CD4-positive, alpha-beta T cell treated with Interleukin-12 subunit alpha and Interleukin-12 subunit beta, for 1 hour (primary cell): ENCODE results near the gene CBX6.
A peak's percentile ranks its signal among the peaks of the same experiment; 100 is the strongest.
"Not testable (repeated sequence)": the region's sequence is repeated elsewhere in the genome, so short reads cannot be mapped to it uniquely, and the experiment has no call there.

Experiments used
- DNase-seq: peaks from one replicate; pipeline ENCODE4 v3.0.0-alpha.2; 2020

Gene CBX6

GRCh38 chr22:38872172-38872830 is at the start of gene CBX6:
TSS of gene CBX6 (minus strand) at chr22:38872216. CDS start at chr22:38872190, 26 bp downstream.
- peak; percentile 96 for DNase-seq

GRCh38 chr22:38921806-38922205 is 49.8 kb upstream of the CBX6 start:
- no peak for DNase-seq

DNA sequence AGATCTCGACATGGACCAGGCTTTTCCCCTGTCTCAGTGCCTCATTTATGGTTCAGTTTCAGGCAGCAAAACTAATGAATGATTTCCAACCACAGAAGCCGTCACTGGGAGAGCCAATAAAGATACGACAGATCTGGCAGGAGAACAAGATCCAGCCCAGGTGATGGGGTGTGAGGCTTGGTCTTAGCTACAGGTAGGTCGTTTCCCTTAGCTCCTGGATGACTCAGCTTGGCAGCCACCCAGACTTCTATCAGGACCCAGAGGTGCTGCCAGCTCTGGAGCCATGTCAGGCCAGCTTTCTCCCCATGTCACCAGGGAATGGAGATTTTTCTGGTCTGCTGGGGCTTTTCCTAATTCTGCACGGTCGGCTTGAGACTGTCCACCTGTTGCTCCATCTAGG is 49.1 kb upstream of the CBX6 start:
- no peak for DNase-seq

DNA sequence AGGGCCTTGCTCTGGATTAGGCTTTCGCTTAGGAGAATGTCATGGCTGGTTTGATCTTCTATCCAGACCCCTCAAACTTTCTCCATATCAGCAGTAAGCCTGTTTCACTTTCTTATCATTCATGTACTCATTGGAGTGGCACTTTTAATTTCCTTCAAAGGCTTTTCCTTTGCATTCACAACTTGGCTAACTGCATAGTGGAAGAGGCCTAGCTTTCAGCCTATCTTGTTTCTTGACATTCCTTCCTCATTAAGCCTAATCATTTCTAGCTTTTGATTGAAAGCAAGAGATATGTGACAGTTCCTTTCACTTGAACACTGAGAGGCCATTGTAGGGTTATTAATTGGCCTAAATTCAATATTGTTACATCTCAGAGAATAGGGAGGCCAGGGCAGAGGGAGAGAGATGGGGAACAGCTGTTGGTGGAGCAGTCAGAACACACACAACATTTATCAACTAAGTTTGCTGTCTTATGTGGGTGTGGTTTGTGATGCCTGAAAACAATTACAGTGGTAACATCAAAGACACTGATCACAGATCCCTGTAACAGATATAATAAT is 47.7 kb upstream of the CBX6 start:
- no peak for DNase-seq

- no peak for DNase-seq
These were observed 39.4 kb upstream of the CBX6 start for GRCh38 chr22:38911434-38911833.

- DNase-seq, result no peak
These were observed 35.8 kb upstream of the CBX6 start for GRCh38 chr22:38907767-38908166.

- DNase-seq, result no peak
These were observed 34.0 kb upstream of the CBX6 start for GRCh38 chr22:38906052-38906451.

DNA sequence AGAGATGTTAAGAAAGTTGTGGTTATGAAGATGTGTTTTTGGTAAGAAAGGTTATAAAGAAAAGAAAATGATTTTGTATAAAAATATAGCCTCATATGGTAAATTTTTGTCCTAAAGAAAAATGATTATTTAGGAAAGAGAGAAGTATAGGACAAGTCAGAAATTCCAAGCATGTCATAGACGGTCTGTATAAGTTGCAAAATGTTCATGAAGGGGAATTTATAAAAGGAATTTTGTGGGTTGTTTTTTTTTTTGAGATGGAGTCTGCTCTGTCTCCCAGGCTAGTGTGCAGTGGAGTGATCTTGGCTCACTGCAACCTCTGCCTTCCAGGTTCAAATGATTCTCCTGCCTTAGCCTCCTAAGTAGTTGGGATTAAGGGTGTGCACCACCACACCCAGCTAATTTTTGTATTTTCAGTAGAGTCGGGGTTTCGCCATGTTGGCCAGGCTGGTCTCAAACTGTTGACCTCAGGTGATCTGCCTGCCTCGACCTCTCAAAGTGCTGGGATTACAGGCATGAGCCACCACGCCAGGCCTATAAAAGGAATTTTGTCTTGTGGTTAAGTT is 32.1 kb upstream of the CBX6 start:
- DNase-seq, result not testable (repeated sequence)

DNA sequence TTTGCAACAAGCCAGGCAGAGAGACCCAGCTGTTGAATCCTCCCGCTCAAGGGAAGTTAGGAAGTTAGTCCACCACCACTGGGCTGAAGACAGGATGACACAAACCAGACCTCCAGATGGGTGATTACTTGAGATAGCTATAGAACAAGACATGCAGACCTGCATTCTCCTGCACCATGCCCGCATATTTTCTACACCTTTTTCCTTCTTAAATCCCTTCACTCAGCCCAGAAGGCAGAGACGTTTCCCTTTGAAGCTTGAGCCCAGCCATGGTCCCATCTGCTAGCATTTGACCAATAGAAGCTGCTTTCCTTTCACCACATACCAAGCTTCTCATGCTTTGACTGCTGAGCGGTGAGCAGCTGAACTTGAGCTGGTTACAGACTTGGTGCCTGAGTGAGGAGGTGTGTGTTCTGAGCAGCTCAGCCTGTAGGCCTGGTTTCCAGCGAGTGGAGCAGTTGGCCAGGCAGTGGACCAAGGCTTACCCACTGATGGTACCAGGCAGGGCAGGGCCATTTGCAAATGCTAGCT is 29.2 kb upstream of the CBX6 start:
- no peak for DNase-seq

- DNase-seq, result no peak
These were observed 28.7 kb upstream of the CBX6 start for GRCh38 chr22:38900677-38901076.

DNA sequence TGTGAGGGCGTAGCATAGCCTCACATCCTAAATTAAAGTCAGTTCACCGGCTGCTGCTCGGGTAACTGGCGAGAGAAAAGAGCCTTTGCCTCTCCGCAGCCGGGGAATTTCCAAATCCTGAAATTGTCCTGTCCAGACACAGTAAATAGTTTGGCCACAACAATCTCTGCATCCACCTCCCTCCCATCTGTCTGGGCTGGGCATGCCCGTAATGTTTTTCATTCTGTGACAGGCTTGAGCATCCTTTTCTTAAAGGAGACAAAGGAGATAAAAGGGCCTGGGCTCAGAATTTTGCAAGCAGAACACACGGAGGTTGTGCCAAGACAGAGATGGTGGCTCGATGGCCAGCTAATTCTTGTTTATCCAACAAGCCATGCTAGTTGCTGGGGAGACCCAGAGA is 19.2 kb upstream of the CBX6 start:
- DNase-seq, result no peak

- no peak for DNase-seq
These were observed 18.4 kb upstream of the CBX6 start for GRCh38 chr22:38890377-38890776.

GRCh38 chr22:38886333-38886732 is 14.3 kb upstream of the CBX6 start:
- DNase-seq, result no peak

- DNase-seq, result no peak
These were observed 11.1 kb upstream of the CBX6 start for GRCh38 chr22:38882972-38883622.

DNA sequence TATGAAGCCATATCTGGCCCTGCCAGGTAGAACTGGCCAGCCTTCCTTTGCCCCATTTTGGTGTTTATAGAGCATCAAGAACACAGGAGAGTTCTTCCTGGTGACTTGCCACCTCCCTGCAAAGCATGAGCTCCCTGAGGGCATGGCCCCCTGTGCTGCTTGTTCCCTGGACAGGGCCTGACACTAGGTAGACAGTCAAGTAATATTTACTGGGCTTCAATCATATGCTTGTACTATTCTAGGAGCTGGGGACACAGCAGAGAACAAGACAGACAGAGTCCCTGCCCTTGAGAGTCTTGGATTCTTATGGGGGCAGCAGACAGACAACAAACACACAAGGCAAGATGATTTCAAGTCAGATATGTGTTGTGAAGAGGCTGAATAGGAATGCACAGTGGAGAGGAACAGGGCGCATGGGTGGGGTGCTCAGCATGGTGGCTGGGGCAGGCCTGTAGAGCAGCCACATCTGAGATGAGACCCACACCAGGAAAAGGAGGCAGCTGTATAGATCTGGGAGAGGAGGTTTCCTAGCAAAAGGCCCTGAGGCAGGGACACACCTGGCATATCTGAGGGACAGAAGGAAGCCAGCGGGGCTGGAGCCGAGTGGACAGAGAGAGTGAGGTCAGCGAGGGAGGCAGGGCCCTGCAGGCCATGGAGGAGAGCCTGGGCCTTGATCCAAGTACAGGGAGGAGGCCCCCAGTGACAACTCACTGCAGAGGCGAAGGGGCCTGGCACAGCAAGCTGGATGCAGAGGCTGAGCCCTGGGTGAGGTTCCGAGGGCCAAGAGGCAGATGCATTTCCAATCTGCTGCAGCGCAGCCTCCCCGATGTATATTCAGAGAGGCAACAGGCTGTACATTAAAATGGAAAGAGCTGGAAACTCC is 10.2 kb upstream of the CBX6 start:
- DNase-seq, result no peak

DNA sequence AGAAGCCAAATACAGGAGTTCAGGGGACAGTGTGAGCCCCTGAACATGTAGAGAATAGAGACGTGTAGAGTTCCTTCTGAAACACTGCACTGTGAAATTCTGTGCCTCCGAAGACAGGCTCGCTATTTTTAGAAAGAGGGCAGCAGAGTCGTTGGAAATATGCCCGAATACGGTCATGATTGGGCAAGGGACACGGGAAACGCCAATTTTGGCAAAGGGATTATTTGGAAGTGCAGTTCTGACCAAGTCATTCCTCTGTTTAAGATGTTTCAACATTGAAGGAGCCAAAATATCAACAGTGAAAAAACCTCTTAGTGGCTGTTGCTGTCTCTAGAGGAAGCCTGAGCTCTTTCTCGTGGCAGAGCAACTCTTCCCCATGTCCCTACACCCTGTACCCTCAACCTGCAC is 9.5 kb upstream of the CBX6 start:
- DNase-seq, result no peak

GRCh38 chr22:38879961-38880360 is 7.9 kb upstream of the CBX6 start:
- no peak for DNase-seq

DNA sequence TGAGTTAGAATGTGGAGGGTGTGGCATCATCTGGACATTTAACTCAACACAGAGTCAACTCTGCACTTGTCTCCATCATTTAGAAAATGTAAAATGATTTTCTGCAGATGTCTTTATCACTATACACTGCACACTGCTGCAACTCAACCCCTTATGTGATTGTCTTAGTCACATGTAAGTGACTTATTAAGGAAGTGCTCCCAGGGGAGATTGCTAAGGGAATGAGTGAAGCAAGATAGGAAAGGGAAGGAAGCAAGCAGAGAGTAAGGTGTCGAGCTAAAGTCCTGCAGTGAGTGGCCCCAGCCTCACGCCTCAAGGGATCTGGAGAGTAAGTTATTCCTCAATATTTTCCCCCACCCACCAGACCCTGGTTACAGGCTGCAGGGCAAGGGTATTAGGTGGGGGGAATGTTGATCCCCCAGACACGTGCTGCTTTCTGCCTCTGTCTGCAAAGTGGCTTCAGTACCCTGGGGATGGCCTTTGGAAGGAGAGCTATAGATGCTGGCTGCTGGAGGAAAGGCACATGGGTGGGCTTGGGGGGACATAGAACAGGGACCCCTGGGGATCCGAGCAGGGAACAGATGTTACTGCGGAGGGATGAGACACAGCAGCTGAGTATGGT is 7.2 kb upstream of the CBX6 start:
- DNase-seq, result no peak

DNA sequence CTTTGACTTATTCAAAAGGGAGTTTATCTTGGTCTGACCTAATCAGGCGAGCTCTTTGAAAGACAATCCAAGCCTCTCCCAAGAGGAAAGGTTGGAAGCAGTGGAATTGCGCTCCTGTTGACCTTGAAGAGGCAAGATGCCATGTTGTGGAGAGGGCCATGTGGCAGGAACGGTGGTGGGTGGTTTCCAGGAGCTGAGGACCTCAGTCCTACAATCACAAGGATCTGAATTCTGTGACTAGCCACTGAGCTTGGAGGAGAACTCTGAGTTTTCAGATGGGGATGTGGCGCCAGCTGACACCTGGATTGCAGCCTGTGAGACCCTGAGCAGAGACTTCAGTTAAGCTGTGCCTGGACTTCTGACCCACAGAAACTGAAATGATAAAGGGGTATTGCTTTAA is 6.0 kb upstream of the CBX6 start:
- DNase-seq, result no peak

DNA sequence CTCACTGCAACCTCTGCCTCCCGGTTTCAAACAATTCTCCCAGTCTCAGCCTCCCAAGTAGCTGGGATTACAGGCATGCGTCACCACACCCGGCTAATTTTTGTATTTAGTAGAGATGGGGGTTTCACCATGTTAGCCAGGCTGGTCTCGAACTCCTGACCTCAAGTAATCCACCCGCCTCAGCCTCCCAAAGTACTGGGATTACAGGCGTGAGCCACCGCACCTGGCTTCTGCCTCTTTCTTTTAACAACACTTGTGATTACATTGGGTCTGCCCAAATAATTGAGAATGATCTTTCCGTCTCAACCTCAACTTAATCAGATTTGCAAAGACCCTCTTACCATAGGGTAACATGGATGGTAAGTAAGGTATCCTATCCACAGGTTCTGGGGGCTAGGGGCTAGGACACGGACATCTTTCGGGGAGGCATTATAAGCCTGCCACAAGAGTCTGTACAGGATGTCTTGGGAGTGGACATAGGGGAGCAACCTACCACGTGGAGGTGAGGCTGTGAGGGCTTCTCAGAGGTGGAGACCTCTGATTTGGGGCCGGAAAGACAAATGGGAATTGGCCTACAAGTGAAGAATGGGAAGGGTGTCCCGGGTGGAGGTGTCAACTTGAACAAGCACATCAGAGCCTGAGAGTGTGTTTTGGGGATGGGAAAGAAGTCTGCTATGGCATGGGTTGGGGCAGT is 2.7 kb upstream of the CBX6 start:
- no peak for DNase-seq

GRCh38 chr22:38873469-38874411 is 1.7 kb upstream of the CBX6 start:
- peak; percentile 65 for DNase-seq
